OCI-LY3 (cell line): ENCODE measurements around the gene TMEM164.

Experiments used
- EZH2phosphoT487 ChIP-seq: fragments of 200-600 bp; shearing (Covaris generic); IDR thresholded peaks from 2 replicates; pipeline ENCODE4 v1.6.1; 2018; ENCODE audit warnings: antibody characterized with exemption, mixed run types, low read depth
- TF ChIP-seq, protein P1 (sequence below): fragments of 200-600, 300-600 bp; sonication (generic); IDR thresholded peaks from 2 replicates; pipeline ENCODE4 v1.5.1; 2014; ENCODE audit warnings: antibody characterized with exemption, low read length, low read depth

GRCh38 chrX:110081740-110082139 is 78.8 kb downstream of the TMEM164 start:
- TF ChIP-seq, protein P1, sequence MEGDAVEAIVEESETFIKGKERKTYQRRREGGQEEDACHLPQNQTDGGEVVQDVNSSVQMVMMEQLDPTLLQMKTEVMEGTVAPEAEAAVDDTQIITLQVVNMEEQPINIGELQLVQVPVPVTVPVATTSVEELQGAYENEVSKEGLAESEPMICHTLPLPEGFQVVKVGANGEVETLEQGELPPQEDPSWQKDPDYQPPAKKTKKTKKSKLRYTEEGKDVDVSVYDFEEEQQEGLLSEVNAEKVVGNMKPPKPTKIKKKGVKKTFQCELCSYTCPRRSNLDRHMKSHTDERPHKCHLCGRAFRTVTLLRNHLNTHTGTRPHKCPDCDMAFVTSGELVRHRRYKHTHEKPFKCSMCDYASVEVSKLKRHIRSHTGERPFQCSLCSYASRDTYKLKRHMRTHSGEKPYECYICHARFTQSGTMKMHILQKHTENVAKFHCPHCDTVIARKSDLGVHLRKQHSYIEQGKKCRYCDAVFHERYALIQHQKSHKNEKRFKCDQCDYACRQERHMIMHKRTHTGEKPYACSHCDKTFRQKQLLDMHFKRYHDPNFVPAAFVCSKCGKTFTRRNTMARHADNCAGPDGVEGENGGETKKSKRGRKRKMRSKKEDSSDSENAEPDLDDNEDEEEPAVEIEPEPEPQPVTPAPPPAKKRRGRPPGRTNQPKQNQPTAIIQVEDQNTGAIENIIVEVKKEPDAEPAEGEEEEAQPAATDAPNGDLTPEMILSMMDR: no peak
- no peak for TF ChIP-seq EZH2phosphoT487
